ENCODE data around the gene WFIKKN2. TPM values are rescaled to one million over a fixed set of nuclear protein-coding genes. Genes with fewer than 3 reads are reported as not detected.

WFIKKN2 gene
- total and polyA plus RNA-seq, 10 of the 15 experiments (the other 5 are each of a cell fraction or from before 2014, with no cell fraction given), result 0.06 TPM; not detected in 9

DNA sequence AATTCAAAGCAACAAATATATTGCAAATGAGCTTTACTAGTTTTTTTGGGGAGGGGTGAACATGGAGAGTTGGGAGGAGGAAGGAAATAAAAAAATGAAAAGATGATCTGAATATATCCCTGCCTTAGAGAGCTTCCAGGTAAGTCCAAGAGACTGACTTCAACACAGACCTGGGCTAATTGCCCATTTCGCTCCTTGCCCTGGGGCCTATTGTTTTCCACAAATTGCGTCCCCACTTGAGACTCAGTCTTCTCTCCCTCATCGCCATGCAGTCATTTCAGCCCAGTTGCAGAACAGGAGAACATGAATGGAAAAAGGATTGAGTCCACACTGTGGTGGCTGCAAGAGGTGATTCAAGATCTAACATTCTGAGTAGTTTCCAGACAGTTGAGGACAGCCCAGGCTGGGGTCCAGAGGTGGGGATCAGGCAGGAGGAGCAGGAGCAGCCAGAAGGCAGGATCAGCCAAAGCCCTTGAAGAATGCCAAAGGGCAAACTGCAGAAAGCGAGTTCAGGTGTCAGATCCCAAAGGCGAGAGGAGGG lies 52.4 kb downstream of the WFIKKN2 start:
- ChIA-PET CTCF (interaction anchor here (1.2 kb wide), 1 partner anchor 404 kb away, joined by 3 read pairs; no protein-coding TSS in a partner anchor), RAD21 (ENCODE audit: unreplicated experiment) (interaction anchor here (1.1 kb wide), 1 partner anchor 13 kb away, joined by 3 read pairs; no protein-coding TSS in a partner anchor), POLR2A (no interaction called here), SMC1A (ENCODE audit: uncharacterized antibody, unreplicated experiment) (interaction anchor here (1.4 to 2.1 kb wide), 3 partner anchors 12 to 15 kb away, joined by 4 to 5 read pairs (median 4); no protein-coding TSS in a partner anchor)
- peaks cover 3% of the 10 kb centered on the region; the same call in 1 of the 2 replicates for H3K4me1 ChIP-seq (ENCODE audit: control insufficient read depth, insufficient read depth, low read length)
- FAIRE-seq, result no peak
- H2AFZ ChIP-seq (ENCODE audit: control insufficient read depth, low read depth, low read length), result no peak overlapping the region
- no peaks in the 10 kb centered on the region for H3K36me3 ChIP-seq (ENCODE audit: control insufficient read depth in 2 of 2, insufficient read depth in 2 of 2, low read length in 1 of 2)
- ATAC-seq, result no peak
- H4K20me1 ChIP-seq (ENCODE audit: control insufficient read depth, insufficient read depth), result peaks cover 2% of the 10 kb centered on the region; the same call in 1 of the 2 replicates
- no TSS peak for BruUV-seq (replicated peaks)
- H3K4me2 ChIP-seq (ENCODE audit: control insufficient read depth, insufficient read depth), result no peak overlapping the region
- 64% methylated on average over 5 of the region's 5 CpGs for WGBS (ENCODE audit: insufficient coverage, insufficient replicate concordance, low lambda C conversion rate, missing lambda C conversion rate)
- H3K27me3 ChIP-seq (replicated peaks in 1 of 2; ENCODE audit: control insufficient read depth in 2 of 2, insufficient read depth in 2 of 2, low read length in 1 of 2), result no peaks in the 10 kb centered on the region
- no peaks in the 10 kb centered on the region for H3K9me3 ChIP-seq (replicated peaks; ENCODE audit: control insufficient read depth, insufficient read depth, low read length)
- in situ Hi-C loops (cut with MboI), result no loop called here
- intact Hi-C loops (cut with micrococcal nuclease; ENCODE audit: unreplicated experiment), result no loop called here
- TF ChIP-seq MTA2 (IDR thresholded peaks at IDR 0.05; ENCODE audit: low read depth) (no peak), MXI1 (IDR thresholded peaks at IDR 0.05; ENCODE audit: low read depth, low read length) (no peak)
- TF ChIP-seq, protein P1, sequence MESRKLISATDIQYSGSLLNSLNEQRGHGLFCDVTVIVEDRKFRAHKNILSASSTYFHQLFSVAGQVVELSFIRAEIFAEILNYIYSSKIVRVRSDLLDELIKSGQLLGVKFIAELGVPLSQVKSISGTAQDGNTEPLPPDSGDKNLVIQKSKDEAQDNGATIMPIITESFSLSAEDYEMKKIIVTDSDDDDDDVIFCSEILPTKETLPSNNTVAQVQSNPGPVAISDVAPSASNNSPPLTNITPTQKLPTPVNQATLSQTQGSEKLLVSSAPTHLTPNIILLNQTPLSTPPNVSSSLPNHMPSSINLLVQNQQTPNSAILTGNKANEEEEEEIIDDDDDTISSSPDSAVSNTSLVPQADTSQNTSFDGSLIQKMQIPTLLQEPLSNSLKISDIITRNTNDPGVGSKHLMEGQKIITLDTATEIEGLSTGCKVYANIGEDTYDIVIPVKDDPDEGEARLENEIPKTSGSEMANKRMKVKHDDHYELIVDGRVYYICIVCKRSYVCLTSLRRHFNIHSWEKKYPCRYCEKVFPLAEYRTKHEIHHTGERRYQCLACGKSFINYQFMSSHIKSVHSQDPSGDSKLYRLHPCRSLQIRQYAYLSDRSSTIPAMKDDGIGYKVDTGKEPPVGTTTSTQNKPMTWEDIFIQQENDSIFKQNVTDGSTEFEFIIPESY (IDR thresholded peaks at IDR 0.05), result no peak
- no peak overlapping the region for H3K4me3 ChIP-seq
- no peak overlapping the region for H3K9ac ChIP-seq (ENCODE audit: control insufficient read depth, insufficient read depth, low read length)
- DNase-seq (ENCODE audit: low read depth, low spot score), result no peak
- no peaks in the 10 kb centered on the region for H3K79me2 ChIP-seq (ENCODE audit: control insufficient read depth, insufficient read depth, low read length)
- no peak overlapping the region for H3K27ac ChIP-seq (ENCODE audit: control insufficient read depth, insufficient read depth)

DNA sequence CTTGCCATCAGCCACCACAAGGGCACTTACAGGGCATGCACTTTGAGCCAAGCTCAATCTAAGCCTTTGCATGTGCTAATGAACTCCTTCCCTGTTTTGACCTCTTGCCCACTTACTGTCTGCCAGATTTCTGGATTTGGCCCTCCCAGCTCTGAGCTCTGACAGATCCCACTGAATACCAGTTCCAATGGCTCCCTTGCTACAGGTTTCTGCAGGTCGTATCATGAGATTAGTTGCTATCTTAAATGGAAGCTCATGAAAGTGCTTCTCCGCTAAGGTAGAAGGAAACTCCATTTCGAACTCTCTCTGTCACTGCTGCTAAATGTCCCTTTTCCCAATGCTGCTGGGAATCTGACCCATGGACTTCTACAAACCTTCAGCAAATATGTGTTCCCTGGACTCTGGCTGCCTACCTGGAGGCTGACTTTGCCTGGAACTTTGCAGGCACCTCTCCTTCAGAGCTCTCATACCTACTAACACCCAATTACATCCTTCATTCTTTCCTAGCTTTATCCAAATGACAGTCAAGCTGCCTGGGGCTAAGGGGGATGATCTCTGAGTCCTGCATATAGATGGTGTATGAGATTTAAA lies 54.2 kb downstream of the WFIKKN2 start:
- 41% methylated on average over 3 of the region's 3 CpGs for WGBS (ENCODE audit: insufficient coverage, insufficient replicate concordance, low lambda C conversion rate, missing lambda C conversion rate)
- H3K4me1 ChIP-seq (ENCODE audit: control insufficient read depth, insufficient read depth, low read length), result no peaks in the 10 kb centered on the region
- no peak overlapping the region for H3K27ac ChIP-seq (ENCODE audit: control insufficient read depth, insufficient read depth)
- H3K4me2 ChIP-seq (ENCODE audit: control insufficient read depth, insufficient read depth), result no peak overlapping the region
- H3K4me3 ChIP-seq, result no peak overlapping the region
- H3K36me3 ChIP-seq (ENCODE audit: control insufficient read depth in 2 of 2, insufficient read depth in 2 of 2, low read length in 1 of 2), result no peaks in the 10 kb centered on the region
- no peak overlapping the region for H2AFZ ChIP-seq (ENCODE audit: control insufficient read depth, low read depth, low read length)
- no peak for DNase-seq (ENCODE audit: low read depth, low spot score)
- CTCF ChIA-PET, result interaction anchor here (1.5 kb wide), 1 partner anchor 36 kb away, joined by 3 read pairs; no protein-coding TSS in a partner anchor
- no peak for ATAC-seq
- intact Hi-C loops (cut with micrococcal nuclease; ENCODE audit: unreplicated experiment) (no loop called here), in situ Hi-C loops (cut with MboI) (no loop called here)
- H3K9ac ChIP-seq (ENCODE audit: control insufficient read depth, insufficient read depth, low read length), result no peak overlapping the region
- no TSS peak for BruUV-seq (replicated peaks)
- RAD21 ChIA-PET (ENCODE audit: unreplicated experiment), result interaction anchor here (0.5 kb wide), 1 partner anchor 33 kb away, joined by 4 read pairs; no protein-coding TSS in a partner anchor
- POLR2A ChIA-PET, result no interaction called here
- H3K79me2 ChIP-seq (ENCODE audit: control insufficient read depth, insufficient read depth, low read length), result no peaks in the 10 kb centered on the region
- no peaks in the 10 kb centered on the region for H3K27me3 ChIP-seq (replicated peaks in 1 of 2; ENCODE audit: control insufficient read depth in 2 of 2, insufficient read depth in 2 of 2, low read length in 1 of 2)
- SMC1A ChIA-PET (ENCODE audit: uncharacterized antibody, unreplicated experiment), result interaction anchor here (0.8 to 2.1 kb wide), 2 partner anchors 14 to 26 kb away, joined by 3 to 5 read pairs; no protein-coding TSS in a partner anchor
- FAIRE-seq, result no peak
- TF ChIP-seq BRCA1 (IDR thresholded peaks at IDR 0.05; ENCODE audit: low read depth, low read length) (no peak), NR2C1 (IDR thresholded peaks at IDR 0.05) (no peak), RB1 (IDR thresholded peaks at IDR 0.05; ENCODE audit: borderline replicate concordance) (no peak), JUNB (IDR thresholded peaks at IDR 0.05) (no peak), ZNF217 (IDR thresholded peaks at IDR 0.05) (no peak), EZH2 (IDR thresholded peaks at IDR 0.05; ENCODE audit: borderline replicate concordance, control insufficient read depth, low read depth, low read length) (no peak)
- TF ChIP-seq, protein P2, sequence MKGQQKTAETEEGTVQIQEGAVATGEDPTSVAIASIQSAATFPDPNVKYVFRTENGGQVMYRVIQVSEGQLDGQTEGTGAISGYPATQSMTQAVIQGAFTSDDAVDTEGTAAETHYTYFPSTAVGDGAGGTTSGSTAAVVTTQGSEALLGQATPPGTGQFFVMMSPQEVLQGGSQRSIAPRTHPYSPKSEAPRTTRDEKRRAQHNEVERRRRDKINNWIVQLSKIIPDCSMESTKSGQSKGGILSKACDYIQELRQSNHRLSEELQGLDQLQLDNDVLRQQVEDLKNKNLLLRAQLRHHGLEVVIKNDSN (IDR thresholded peaks at IDR 0.05; ENCODE audit: borderline replicate concordance, extremely low read length, insufficient read depth, low read depth, low read length), result no peak
- H3K9me3 ChIP-seq (replicated peaks; ENCODE audit: control insufficient read depth, insufficient read depth, low read length), result no peaks in the 10 kb centered on the region
- H4K20me1 ChIP-seq (ENCODE audit: control insufficient read depth, insufficient read depth), result peaks cover 2% of the 10 kb centered on the region; the same call in 1 of the 2 replicates

Measured in GM12878 (cell line).